A549 treated with ZK216348 at 1 μM for 4 hours (cell line): ENCODE measurements around the gene TF. TPM values are rescaled to one million over a fixed set of nuclear protein-coding genes. Genes with fewer than 3 reads are reported as not detected.

Experiments used
- total RNA-seq: library from RNA; stranded (reverse); fragments of 200-300 nt; extraction: Qiagen RNA extraction; gene quantifications from 5 replicates; pipeline ENCODE4 v1.2.3, GENCODE V29; 2022; ENCODE audit warnings: low read depth

The TF gene
- total RNA-seq: 0.60 to 2.0 TPM (median 1.0 TPM) in 5 replicates

GRCh38 chr3:133745981-133746711, at the start of gene TF:
Gene TF (plus strand): TSS chr3:133746393. CDS start chr3:133746441, 48 bp downstream.

DNA sequence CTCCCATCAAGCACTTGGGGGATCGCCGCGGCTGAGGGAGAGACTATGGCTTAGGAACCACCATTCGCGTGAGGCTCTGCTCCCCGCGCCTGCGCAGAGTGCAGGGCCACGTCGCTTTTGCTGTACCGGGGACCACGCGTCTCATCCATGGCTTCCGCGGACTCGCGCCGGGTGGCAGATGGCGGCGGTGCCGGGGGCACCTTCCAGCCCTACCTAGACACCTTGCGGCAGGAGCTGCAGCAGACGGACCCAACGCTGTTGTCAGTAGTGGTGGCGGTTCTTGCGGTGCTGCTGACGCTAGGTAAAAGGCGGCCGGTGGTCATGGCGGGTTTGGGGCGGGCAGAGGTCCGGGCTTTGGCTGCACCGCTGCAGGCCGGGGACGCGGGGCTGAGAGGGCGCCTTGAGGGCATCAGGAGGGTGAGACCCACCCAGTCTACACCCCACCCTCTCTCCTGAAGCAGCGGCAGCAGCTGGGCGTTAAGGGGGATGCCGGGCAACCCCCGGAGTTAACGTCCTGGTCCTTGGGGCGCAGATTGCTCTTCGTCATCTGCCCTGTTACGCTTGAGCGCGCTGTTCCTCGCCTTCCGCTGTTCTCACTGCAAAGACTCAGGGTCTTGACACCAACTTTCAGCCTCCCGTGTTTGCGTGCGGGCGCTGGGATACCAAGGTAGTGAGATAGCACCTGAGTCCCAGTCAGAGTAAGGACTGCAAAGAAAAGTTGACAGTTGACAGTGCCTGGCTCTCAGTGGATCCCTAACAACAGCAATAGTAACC, 59.7 kb downstream of the TF start, which contains the start of gene SRPRB:
TSS of gene SRPRB (plus strand) at position 114 of the 774 bp plus-strand sequence. CDS start at position 148, 34 bp downstream.

Other genes starting within 250 kb of the TF start
- gene CDV3, start 172.7 kb upstream of the TF start, total RNA-seq: 109 to 159 TPM (median 132 TPM) in 5 replicates
- gene TOPBP1, start 84.5 kb upstream of the TF start, total RNA-seq: 21.1 to 32.5 TPM (median 26.9 TPM) in 5 replicates
- gene SRPRB, start 59.4 kb downstream of the TF start, total RNA-seq: 55.7 to 62.9 TPM (median 59.0 TPM) in 5 replicates
- 0.91 to 2.7 TPM (median 2.5 TPM) in 5 replicates for gene RAB6B, start 149.5 kb downstream of the TF start, total RNA-seq